Measurements from ENCODE around the gene ASB4. TPM values are rescaled to one million over a fixed set of nuclear protein-coding genes. Genes with fewer than 3 reads are reported as not detected.

ASB4 gene
- total RNA-seq, 1 donor from 2014 or later: not detected

DNA sequence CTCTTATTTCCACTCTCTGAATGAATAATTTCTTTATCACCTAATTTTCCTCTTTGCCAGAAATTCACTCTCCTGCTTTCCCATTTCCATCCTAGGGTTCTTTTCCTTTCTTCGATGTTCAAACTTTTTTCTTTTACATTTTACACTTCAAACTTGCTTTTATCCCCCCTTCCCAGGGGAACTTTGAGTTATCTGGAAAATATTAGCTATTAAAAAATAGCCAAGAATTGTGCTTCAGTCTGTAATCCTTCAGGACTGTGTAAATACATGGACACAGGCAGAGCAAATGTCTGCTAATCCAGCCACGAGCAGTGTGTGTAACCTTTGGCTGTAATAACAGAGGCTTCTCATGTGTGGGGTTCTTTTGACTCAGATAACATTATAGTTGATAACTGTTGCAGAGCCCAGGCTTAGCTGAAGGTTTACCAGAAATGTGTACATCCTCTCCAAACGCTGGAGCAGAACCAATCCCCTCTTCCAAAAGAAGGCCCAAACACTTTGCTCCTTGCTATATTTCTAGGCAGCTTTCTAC is 4.6 kb downstream of the ASB4 start:
- TF ChIP-seq, protein P1, sequence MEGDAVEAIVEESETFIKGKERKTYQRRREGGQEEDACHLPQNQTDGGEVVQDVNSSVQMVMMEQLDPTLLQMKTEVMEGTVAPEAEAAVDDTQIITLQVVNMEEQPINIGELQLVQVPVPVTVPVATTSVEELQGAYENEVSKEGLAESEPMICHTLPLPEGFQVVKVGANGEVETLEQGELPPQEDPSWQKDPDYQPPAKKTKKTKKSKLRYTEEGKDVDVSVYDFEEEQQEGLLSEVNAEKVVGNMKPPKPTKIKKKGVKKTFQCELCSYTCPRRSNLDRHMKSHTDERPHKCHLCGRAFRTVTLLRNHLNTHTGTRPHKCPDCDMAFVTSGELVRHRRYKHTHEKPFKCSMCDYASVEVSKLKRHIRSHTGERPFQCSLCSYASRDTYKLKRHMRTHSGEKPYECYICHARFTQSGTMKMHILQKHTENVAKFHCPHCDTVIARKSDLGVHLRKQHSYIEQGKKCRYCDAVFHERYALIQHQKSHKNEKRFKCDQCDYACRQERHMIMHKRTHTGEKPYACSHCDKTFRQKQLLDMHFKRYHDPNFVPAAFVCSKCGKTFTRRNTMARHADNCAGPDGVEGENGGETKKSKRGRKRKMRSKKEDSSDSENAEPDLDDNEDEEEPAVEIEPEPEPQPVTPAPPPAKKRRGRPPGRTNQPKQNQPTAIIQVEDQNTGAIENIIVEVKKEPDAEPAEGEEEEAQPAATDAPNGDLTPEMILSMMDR (IDR thresholded peaks at IDR 0.05): no peak
- H3K27ac Mint-ChIP-seq (ENCODE audit: unreplicated experiment): no peak overlapping the region
- no peaks in the 10 kb centered on the region for H3K4me1 Mint-ChIP-seq (ENCODE audit: unreplicated experiment)
- H3K27me3 Mint-ChIP-seq (ENCODE audit: unreplicated experiment): peaks cover 7% of the 10 kb centered on the region
- H3K9me3 Mint-ChIP-seq (ENCODE audit: unreplicated experiment): no peaks in the 10 kb centered on the region
- DNase-seq (ENCODE audit: extremely low spot score, unreplicated experiment): no peak
- H3K36me3 Mint-ChIP-seq (ENCODE audit: unreplicated experiment): no peaks in the 10 kb centered on the region
- no peak overlapping the region for H3K4me3 Mint-ChIP-seq (ENCODE audit: unreplicated experiment)

DNA sequence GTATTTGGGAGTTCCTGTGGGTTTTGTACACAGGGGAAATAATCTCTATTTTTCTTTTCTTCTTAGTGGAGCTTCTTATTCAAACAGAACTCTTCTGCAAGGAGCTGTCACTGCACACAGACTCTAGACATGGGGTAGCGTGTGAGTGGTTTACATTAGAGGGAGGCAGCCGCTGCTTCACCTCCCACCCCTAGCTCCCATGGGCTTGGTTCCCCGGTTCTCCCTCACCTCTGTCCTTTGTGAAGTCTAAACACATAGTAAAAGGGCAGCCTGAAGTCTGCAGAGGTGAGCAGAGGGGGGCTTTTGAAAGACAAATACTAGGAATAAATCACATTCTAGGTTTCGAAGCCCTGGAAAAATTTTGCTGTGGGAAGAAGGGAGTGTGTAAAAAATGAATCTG is 5.5 kb downstream of the ASB4 start:
- H3K4me1 Mint-ChIP-seq (ENCODE audit: unreplicated experiment): no peaks in the 10 kb centered on the region
- DNase-seq (ENCODE audit: extremely low spot score, unreplicated experiment): no peak
- no peak overlapping the region for H3K4me3 Mint-ChIP-seq (ENCODE audit: unreplicated experiment)
- TF ChIP-seq, protein P1 (IDR thresholded peaks at IDR 0.05): no peak
- peaks cover 7% of the 10 kb centered on the region for H3K27me3 Mint-ChIP-seq (ENCODE audit: unreplicated experiment)
- H3K36me3 Mint-ChIP-seq (ENCODE audit: unreplicated experiment): no peaks in the 10 kb centered on the region
- H3K9me3 Mint-ChIP-seq (ENCODE audit: unreplicated experiment): no peaks in the 10 kb centered on the region
- no peak overlapping the region for H3K27ac Mint-ChIP-seq (ENCODE audit: unreplicated experiment)

DNA sequence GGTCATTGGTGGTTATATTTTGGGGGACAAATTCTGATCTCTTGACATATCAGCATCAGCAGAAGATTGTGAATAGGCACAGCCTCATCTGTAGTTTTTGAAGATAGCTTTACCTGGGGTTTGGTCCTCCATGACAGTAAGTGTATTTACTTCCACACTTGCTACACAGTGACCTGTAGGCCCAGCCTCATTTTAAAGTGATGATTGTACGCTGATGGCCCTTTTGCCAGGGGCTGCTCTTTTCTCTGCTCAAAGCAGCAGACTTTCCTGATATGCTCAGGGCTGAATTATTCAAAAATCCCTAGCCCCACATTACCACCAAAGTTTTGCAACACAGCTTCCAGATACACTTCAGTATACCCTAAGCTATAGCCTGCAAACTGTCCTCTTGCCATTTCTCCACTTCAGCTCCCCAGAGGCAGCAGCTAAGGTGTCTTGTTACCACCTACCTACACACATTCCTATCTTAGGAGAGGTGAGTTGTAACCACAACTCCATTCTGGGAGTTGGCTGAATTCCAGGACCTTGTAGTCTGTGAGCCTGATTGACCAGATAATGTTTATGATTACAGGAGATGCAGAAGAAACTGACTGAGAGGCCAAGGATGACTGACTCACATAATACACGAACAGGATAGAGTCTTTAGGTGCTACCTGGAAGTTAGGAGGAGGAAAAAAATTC is 6.0 kb downstream of the ASB4 start:
- no peak overlapping the region for H3K27ac Mint-ChIP-seq (ENCODE audit: unreplicated experiment)
- H3K4me1 Mint-ChIP-seq (ENCODE audit: unreplicated experiment): no peaks in the 10 kb centered on the region
- H3K27me3 Mint-ChIP-seq (ENCODE audit: unreplicated experiment): peaks cover 5% of the 10 kb centered on the region
- H3K4me3 Mint-ChIP-seq (ENCODE audit: unreplicated experiment): no peak overlapping the region
- no peaks in the 10 kb centered on the region for H3K9me3 Mint-ChIP-seq (ENCODE audit: unreplicated experiment)
- no peak for DNase-seq (ENCODE audit: extremely low spot score, unreplicated experiment)
- TF ChIP-seq, protein P1 (IDR thresholded peaks at IDR 0.05): no peak
- no peaks in the 10 kb centered on the region for H3K36me3 Mint-ChIP-seq (ENCODE audit: unreplicated experiment)

DNA sequence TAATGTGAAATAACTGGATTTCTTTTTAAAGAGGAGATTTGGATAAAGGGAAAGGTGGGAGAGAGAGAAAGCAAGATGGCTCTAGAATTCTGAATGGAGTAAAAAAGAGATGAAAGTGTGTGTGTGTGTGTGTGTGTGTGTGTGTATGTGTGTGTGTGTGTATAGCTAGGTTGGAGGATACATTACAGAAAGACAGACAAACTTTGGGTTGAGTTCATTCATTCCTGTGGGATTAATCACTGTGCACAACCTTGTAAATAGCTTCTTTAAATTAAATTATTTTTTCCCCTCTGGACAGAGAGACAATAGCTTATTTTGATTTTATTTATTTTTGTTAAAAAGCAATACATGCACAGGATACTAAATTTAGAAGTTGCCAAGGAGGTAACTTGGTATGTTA is 7.5 kb downstream of the ASB4 start:
- Mint-ChIP-seq H3K36me3 (ENCODE audit: unreplicated experiment) (no peaks in the 10 kb centered on the region), H3K4me3 (ENCODE audit: unreplicated experiment) (no peak overlapping the region), H3K27ac (ENCODE audit: unreplicated experiment) (no peak overlapping the region), H3K9me3 (ENCODE audit: unreplicated experiment) (no peaks in the 10 kb centered on the region), H3K27me3 (ENCODE audit: unreplicated experiment) (peaks cover 5% of the 10 kb centered on the region), H3K4me1 (ENCODE audit: unreplicated experiment) (no peaks in the 10 kb centered on the region)
- no peak for DNase-seq (ENCODE audit: extremely low spot score, unreplicated experiment)
- TF ChIP-seq, protein P1 (IDR thresholded peaks at IDR 0.05): no peak

DNA sequence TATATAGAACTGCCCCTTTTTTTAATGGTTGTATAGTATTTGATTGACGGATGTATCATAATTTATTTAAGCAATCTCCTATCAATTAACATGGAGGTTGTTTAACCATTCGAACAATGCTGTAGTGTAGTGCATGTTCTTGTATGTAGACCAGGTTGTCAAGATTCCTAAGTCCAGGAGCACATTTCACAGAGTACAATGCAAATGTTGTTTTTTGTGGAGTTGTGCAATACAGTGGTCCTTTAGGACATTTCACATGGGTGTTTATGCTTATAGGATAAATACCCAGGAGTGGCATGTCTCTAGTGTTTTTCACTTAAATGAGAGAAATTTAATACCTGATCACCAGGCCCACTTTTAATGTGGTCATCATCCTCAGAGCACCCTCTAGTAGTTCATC is 8.1 kb downstream of the ASB4 start:
- Mint-ChIP-seq H3K36me3 (ENCODE audit: unreplicated experiment) (no peaks in the 10 kb centered on the region), H3K27ac (ENCODE audit: unreplicated experiment) (no peak overlapping the region), H3K27me3 (ENCODE audit: unreplicated experiment) (peaks cover 5% of the 10 kb centered on the region), H3K4me3 (ENCODE audit: unreplicated experiment) (no peak overlapping the region), H3K4me1 (ENCODE audit: unreplicated experiment) (no peaks in the 10 kb centered on the region), H3K9me3 (ENCODE audit: unreplicated experiment) (no peaks in the 10 kb centered on the region)
- TF ChIP-seq, protein P1 (IDR thresholded peaks at IDR 0.05): no peak
- no peak for DNase-seq (ENCODE audit: extremely low spot score, unreplicated experiment)
